HG03066 (cell line): ENCODE results near the gene MAPKBP1.
A peak's percentile ranks its signal among the peaks of the same experiment; 100 is the strongest.
"Not testable (repeated sequence)": the region's sequence is repeated elsewhere in the genome, so short reads cannot be mapped to it uniquely, and the experiment has no call there.

Experiments
- ATAC-seq: cut with Tn5 transposase; IDR thresholded peaks from one replicate; pipeline ENCODE4 v1.9.1; 2021; ENCODE audit warnings: low read depth; ENCODE audit not compliant: unreplicated experiment

MAPKBP1 gene

DNA sequence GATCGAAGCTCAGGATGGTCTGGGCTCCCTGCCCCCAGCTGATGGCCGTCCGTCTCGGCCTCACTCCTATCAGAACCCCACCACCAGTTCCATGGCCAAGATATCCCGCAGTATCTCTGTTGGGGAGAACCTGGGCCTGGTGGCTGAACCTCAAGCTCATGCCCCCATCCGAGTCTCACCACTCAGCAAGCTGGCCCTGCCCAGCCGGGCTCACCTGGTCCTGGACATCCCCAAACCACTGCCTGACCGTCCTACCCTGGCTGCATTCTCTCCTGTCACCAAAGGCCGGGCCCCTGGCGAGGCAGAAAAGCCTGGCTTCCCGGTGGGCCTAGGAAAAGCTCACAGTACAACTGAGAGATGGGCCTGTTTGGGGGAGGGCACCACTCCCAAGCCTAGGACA lies 49.2 kb downstream of the MAPKBP1 start:
- no peak for ATAC-seq

DNA sequence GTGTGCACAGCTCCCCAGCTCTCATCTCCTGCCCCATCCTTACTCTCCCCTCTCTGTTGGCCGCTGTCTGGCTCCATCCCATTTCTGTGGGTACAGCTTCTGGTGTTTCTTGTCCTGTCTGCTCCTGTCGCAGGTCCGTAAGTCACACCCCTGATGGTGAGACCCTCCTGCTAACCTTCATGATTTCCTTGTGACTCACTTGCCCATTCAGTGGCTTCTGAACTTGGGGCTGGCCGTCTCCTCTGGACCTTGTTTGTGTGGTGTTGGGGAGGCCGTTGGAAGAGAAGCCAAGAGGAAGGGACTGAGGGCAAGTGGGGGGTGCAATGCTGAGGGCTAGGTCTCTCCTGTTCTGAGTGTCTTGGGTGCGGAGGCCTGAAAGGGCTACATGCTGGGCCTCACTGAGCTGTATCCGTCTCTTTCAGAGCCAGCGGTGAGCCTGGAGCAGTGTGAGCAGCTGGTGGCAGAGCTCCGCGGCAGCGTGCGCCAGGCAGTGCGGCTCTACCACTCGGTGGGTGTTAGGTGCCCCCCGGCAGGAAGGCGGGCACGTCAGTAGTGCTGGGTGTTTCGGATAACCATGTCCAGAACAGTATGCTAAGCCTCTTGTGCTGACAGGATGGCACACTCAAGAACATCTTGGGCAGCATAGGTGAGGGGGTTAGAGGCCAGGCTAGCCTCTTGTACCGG lies 49.9 kb downstream of the MAPKBP1 start:
- no peak for ATAC-seq

GRCh38 chr15:41825145-41825544 lies 50.9 kb downstream of the MAPKBP1 start:
- no peak for ATAC-seq

GRCh38 chr15:41825572-41826535 lies 51.6 kb downstream of the MAPKBP1 start:
- ATAC-seq, result no peak

GRCh38 chr15:41827290-41827879 lies 53.1 kb downstream of the MAPKBP1 start:
- peak; percentile 30 for ATAC-seq

GRCh38 chr15:41827880-41828806 lies 53.9 kb downstream of the MAPKBP1 start, which contains the start of gene JMJD7:
JMJD7 (plus strand) TSS chr15:41828092; CDS start chr15:41828125, 33 bp downstream.
- peak; percentile 65 for ATAC-seq

DNA sequence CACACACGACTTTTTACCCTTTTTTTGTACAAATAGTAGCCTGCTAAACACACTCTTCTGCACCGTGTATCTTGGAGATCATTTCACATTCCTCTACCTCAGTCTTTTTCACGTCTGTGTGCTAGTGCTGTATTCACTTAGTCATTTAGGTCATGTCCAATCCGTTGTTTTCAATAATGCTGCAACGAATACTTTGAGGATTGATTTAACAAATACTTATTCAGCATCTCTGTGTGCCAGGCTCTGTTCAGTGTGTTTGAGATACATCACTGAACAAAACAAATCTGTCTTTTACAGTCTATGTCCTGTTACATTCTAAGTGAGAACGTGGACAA lies 54.5 kb downstream of the MAPKBP1 start:
- no peak for ATAC-seq

GRCh38 chr15:41829959-41830646 lies 55.8 kb downstream of the MAPKBP1 start:
- ATAC-seq, result no peak

DNA sequence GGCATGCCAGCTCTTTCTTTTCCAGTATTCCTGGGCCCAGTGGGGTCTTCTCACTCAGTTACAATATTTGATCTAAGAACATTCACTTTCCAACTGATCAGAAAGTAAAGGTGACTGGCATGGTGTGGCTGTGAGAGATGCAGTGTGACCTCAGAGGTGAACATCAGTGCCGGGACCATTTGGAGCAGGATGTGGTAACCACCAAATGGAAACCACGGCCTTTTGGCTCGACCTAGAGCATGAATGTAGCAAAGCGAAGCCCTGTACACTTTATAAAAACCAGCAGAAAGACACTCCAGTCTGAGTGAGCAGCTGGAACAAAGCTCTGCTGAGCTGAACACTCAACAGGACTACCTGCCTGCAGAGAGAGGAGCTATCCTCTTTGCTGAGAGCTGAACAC lies 57.0 kb downstream of the MAPKBP1 start:
- ATAC-seq, result not testable (repeated sequence)

DNA sequence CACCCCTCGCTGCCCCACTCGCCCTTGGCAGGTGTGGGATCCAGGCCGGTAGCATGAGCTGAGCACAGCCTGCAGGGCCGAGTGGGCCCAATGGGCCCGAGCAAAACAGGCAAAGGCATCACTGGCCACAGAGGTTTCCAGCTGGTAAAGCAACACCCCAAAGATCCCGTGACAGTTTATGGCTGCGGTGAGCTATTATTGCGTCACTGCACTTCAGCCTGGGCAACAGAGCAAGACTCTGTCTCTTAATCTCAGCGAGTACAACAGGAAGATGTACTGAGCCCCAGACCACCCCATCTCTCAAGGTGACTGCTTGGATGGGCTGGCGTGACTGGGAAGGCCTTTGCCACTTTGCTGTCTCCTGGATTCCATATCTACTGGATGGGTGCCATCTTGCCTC lies 57.9 kb downstream of the MAPKBP1 start:
- ATAC-seq, result no peak

DNA sequence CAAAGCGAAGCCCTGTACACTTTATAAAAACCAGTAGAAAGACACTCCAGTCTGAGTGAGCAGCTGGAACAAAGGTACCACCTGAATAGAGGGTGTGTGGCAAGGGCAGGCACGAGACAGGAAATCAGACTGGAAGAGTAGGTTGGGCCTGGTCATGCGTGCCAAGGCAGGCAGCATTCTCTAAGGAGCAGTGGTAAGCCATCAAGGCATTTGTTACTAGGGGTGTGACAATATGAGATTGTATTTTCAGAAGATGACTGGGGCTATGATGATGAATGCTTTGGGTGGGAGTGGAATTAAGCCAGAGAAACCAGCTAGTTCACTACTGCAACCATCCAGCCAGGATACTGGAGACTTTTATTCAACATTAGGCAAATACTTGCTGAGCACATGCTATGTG lies 58.6 kb downstream of the MAPKBP1 start:
- ATAC-seq, result no peak

DNA sequence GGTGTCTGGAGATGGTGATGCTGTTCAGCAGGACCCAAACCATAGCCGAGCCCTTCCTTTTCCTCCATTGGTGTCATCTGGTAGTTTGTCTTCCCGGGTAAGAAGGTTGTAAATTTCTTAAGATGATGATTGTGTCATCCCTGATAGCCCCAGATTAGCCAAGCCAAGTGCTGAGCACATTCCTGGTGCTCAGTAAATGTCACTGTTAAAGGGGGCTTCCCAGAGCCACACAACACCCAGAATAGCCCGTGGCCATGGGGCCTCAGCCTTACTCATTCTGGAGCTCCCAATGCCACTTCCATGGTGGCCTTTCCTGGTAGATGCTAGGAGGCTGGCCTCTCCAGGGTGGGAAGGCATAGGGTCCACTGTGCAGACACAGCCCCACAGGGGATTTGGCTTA lies 59.8 kb downstream of the MAPKBP1 start:
- no peak for ATAC-seq

GRCh38 chr15:41836073-41836472 lies 61.8 kb downstream of the MAPKBP1 start:
- no peak for ATAC-seq

- ATAC-seq, result no peak
These were observed 62.6 kb downstream of the MAPKBP1 start for GRCh38 chr15:41836713-41837454.

DNA sequence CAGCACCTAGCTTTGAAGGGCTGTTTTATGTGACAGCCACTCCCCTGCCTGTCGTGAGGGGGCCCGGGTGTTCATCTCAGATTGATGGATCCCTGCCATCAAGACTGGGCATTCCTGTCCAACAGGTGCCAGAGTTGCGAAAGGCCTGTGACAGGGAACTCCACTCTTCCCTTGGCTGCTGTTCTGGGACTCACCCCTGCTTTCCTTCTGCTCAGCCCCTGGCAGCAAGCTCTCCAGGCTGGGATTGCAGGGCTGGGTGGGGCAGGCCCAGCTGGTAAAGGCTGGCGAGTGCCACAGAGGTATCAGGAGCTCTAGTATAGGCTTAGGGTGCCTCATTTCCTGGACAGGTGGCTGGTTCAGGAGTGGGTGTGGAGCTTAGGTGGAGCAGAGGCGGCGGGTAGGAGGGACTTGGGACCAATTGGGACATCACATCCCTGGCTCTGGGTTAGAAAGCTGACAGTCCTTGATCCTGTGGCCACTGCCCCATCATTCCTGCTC lies 64.2 kb downstream of the MAPKBP1 start, which contains the start of gene PLA2G4B:
PLA2G4B (plus strand) TSS at position 448 of the 498 bp plus-strand sequence. CDS start 67 bp downstream, outside the sequence.
- ATAC-seq, result no peak

DNA sequence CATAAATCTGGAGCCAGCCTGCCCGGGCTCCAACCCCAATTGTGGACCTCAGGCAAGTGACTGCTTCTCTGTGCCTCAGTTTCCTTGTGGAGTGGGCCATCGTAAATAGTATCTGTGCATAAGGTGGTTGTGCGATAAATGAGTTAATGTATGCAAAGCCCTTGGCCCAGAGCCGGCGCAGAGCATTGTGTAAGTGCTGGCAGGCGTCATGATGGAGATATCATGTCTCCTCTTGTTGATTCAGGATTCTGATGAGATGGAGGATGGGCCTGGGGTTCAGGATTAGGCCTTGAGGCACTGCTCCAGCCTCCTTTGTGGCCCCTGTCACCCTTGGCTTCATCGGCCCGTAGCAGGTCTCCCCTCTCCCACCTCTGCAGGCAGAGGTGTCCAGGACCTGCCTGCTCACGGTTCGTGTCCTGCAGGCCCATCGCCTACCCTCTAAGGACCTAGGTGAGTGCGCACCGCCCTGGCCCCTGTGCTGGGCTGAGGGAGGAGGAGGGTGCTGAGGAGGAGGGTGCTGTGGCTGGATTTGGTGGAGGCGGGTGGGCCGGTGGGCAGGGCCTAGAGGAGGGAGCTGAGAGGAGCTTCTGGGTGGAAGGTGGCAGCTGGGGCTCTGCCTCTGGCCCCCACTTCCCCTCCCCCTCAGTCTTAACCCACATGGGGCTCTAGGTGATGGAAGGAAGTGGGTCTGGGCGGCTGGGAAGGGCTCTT lies 65.7 kb downstream of the MAPKBP1 start:
- no peak for ATAC-seq

DNA sequence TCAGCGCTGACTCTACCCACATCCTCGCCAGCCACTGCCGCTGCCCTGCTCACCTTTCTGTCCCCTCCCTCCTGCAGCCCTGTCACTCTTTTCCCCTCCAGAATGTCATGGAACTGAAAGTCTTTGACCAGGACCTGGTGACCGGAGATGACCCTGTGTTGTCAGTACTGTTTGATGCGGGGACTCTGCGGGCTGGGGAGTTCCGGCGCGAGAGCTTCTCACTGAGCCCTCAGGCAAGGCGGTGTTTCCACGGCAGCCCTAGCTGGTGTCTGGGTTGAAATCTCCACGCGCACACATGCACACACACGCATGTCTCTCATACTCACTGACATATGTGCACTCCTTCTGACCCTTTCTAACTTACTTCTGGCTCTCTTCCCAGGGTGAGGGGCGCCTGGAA lies 66.4 kb downstream of the MAPKBP1 start:
- no peak for ATAC-seq

GRCh38 chr15:41841131-41841530 lies 66.8 kb downstream of the MAPKBP1 start:
- ATAC-seq, result no peak
